Stomach (tissue), 4 donors: Measurements from ENCODE around the gene TENM4.

Experiments
- CTCF ChIP-seq, 7 experiments: fragments of 450-650 bp in 4 of 7; fragments of 200-600 bp in 3 of 7; sonication (generic) in 3 of 7; IDR thresholded peaks; one replicate each; pipeline ENCODE4 v1.5.1; 2016 to 2019; ENCODE audit warnings: antibody characterized with exemption in 7 of 7, control low read depth in 2 of 7, mild to moderate bottlenecking in 1 of 7
- POLR2A ChIP-seq, 4 donors: fragments of 450-650 bp; IDR thresholded peaks; one replicate each; pipeline ENCODE4 v1.6.1; 2016; ENCODE audit warnings: antibody characterized with exemption in 4 of 4, control low read depth in 2 of 4, mild to moderate bottlenecking in 1 of 4, moderate library complexity in 1 of 4

GRCh38 chr11:79340535-79340934, 100.3 kb downstream of the TENM4 start:
- TF ChIP-seq CTCF (IDR thresholded peaks at IDR 0.05): no peak
- no peak for TF ChIP-seq POLR2A (IDR thresholded peaks at IDR 0.05)
